ENCODE measurements around the gene KCNQ1.

KCNQ1 gene

DNA sequence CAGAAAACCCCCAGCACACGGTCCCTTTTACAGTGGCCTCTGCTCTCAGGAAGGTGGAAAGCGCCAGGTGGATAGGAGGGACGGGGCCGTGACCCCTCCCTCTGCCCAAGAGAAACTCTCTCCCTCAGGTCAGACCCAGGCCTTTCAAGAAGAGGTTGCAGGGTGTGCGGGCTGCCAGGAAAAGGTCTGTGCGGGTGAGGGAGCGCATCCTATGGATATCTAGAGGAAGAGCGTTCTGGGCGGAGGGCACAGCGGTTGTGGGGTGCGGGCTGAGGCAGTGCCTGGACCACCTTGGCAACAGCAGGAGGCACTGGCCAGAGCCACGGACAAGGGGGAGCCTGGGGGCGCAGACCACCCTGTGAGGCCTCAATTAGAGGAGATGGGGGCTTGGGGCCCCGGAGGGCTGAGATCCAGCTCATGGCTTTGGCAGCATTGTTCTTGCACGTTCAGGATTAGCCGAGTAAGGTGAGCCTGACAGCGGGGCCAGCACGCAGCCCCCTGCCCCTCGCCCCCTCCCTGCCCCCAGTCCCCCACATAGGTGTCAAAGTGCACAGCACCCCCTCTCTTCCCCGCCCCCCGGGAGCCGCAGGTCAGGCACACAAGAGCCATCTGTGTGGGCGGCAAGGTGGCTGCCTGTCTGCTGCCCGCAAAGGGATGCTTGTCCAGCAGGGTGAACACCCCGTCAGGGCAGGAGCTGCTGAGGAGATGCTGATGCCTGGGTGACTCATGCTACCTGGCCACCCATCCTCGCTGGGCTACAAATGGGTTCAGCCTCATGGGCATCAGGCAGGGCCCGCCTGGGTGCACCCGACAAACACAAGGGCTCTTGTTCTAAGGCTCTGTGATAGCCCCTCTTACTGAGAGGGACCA, 347.8 kb downstream of the KCNQ1 start:
- no peak for DNase-seq

DNA sequence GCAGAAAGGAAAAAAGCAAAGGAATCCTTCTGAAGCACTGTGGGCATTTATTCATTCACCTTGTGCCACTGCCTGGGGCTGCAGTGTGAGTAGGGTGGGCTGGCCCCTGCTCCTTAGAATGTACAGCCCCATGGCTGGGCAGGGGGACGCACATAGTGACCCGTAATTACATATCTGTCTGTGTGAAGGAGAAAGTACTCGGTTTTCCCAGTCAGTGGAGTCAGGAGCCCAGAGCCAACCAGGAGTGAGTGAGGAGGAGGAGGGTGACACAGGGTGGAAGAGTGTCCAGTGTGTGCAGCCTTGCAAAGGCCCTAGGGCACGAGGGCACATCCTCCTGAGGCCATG, 348.9 kb downstream of the KCNQ1 start:
- DNase-seq: no peak

DNA sequence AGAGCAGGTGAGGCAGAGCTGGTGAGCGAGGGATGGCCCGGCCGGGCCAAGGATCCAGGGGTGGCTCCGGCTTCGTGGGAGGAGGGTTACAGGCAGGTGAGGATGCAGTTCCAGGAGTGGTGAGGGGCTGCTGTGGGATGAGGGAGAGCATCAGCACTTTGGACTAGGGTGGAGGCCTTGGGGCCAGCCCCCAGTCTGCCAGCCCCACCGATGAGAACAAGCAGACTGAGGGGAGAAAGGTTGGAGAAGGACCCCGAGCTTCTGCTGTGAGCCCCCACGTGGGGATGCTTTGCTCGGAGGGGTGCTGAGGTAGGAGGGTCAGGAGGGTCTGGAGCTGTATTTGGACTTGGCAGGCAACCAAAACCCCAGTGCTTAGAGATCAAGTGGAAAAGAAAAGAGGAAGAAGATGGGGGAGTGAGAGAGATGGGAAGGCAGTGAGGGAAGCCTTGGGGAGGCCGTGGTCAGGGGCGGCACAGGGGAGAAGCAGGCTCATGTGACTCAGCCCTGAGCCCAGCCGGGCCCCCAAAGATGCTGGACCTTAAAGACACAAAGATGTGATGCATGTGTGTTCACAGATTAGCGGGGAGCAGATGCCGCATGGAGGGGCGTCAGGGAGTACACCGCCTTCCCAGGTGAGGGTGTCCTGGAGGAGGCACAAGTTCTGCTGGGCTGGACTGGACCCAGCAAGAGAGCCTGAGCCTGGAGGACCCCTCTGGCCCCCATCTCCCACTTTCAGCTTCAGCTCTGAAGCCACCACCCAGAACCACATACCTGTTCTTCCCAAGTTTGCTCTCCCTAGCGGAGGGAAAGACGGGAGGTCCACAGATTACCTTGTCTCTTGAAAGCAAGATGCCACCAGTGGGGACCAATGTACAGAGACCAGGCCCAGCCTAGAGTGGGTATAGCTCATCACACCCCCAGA, 349.5 kb downstream of the KCNQ1 start:
- DNase-seq: no peak

DNA sequence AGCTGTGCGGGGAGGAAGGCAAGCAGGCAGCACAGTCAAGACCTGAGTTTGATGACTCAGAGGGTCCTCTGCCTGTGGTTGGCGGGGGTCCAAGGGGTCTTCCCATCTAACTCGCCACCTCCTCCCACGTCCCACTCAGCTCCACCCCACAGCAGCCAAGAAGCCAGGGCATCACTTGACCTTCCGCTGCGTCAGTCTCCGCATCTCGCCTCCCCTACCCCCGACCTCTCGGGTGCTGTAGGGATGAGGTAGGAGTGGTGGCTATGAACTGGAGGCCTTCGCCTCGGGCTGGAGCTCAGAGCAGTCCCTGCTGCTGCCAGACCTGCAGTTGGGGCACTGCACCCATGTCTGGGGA, 350.1 kb downstream of the KCNQ1 start:
- no peak for DNase-seq

DNA sequence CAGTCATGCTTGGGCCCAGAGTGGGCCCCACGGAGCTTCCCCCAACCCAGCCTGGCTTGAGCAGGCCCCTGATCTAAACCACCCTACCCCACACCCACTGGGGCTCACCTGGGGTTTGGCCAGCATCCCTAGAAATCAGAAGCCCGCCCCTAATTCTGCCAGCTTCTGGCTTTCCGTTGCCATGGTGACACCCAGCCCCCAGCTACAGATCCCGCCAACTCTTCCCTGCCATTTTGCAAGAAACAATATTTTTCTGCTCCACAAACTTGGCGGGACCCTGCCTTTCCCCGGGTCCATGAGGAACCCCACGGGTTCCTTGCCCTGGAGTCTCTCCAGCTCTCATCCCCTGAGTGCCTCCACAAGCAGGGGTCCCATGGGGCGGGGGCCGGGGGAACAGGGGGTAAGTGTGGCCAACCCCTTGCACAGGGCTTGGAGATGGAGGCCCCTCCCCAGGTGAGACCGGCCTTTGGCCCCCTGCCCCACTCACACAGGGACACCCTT, 350.7 kb downstream of the KCNQ1 start:
- no peak for DNase-seq

DNA sequence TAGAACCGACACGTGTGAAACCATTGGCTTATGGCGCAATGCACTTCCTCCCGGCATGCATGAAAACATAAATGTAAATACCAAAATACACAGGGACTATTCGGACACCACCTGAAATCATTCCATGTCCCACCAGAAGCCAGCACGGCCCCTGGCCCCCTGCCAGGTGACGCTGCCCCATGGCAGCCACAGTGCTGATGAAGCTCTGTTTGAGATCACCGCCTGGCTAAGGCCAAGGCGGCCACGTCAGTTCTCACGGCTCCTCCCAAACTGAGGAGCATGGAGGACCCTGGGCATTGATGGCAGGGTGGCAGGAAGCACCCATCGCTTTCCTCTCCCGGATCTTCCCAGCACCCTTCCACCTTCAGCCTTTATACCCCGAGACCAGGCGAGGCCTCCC, 351.3 kb downstream of the KCNQ1 start:
- DNase-seq: no peak

DNA sequence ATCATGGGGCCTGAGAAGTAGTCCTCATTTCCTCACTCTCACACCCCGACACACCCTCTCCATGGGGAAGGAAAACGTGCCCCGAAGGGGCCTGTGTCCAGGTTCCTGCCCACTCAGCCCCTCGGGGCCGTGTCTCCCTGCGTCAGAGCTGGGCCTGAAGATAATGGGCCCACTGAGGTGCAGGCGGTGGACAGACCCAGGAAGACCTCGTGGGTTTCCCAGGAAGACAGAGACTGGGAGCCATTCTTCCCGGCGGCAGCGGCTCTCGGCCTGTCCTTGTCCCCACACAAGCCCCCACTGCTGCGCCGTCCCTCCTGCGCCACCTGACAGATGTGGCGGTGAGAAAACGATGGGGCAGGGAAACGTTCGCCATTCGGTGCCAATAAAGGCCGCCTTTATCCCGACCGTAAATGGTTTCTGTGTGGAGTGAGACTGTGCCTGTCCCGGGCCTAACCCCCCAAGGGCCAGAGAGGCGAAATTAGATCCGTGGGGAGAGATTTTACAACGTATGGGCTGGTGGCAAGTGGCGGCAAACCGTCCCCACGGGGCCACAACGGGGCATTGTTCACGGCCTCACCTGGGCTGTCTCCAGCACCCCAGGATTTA, 351.8 kb downstream of the KCNQ1 start:
- no peak for DNase-seq

DNA sequence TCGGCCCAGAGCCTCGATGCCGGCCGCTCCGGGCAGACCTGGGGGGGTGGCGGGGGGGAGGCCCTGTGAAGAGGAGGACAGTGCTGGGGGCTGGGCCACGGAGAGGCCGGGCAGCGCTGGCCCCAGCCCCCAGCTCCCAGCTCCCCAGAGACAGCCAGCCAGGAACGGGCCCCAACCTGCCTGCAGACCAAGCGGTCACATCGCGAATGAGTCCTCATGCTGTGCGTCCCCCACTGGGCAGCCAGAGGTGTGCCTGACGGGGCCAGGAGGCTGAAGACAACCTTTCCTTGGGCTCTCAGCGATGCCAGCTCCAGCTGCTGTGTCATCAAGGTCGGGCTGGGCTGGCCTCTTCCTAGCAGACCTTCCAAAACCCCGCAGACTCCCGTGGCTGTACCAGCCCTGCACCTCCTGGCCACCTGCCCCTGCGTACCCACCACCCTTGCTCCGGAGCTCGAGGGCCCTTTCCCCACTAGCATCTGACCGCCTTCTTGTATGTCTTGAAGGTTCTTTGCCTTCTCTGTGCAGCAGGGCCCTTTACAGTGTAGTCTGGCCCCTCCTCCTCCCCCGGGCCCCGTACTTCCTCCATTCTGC, 352.4 kb downstream of the KCNQ1 start:
- DNase-seq: no peak

DNA sequence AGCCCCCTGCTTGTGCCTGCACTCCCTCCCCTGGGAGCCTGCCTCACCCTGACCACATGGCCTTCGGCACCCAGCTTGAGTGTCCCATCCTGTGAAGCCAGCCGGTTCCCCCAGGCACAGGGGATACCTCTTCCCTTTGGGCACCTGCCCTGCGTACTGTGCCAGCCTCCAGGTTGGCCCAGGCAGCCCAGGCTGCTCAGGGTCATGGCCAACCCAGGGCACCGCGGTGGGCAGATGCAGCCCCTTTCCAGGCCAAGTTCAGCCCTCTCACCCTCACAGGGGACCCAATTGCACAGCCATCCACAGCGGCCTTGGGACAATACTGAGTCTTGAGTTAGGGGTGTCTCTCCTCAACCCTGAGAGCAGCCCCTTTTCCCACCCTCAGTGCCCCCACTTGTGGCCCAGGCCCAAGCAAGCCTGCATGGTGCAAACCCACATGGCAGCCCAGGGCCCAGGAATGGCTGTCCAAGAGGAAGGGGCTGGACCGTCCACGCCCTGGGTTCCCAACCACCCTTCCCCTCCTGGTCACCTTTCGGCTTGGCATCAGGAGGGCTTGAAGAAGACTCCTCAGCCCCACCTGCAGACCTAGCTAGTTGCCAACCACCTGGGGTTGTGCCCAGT, 353.0 kb downstream of the KCNQ1 start:
- DNase-seq: no peak

DNA sequence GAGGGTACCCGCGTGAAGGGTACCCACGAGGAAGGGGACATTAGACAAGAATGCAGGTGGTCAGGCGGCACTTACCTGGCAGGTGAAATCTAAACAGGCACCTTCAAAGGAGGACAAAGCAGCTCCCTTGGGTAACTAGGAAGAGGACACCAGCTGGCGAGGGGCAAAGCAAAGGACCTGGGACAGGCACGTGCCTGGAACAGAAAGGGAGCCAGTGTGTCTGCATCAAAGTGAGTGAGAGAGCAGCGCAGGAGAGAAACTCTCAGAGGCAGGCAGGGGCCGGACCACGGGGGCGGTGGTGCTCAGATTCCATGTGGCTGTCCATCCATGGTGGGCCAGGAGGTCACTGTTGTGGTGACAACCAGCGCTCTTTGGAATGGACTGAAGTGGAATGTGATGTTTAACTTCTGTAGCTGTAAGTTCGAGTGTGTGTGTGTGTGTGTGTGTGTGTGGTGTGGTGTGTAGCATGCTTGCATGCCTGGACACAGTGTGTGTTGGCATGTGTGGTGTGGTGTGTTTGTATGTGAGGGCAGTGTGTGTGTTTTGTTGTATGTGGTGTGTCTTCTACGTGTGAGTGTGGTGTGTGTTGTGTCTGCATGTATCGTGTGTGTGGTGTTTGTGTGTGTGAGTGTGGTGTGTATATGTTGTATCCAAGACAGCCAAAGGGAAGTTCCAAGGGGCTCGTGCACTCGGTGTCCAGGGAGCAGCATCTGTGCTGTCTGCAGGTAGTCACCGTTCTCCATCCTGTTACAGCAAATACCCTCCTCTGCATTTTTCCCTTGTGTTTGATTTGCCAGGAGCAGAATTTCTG, 354.3 kb downstream of the KCNQ1 start:
- no peak for DNase-seq

DNA sequence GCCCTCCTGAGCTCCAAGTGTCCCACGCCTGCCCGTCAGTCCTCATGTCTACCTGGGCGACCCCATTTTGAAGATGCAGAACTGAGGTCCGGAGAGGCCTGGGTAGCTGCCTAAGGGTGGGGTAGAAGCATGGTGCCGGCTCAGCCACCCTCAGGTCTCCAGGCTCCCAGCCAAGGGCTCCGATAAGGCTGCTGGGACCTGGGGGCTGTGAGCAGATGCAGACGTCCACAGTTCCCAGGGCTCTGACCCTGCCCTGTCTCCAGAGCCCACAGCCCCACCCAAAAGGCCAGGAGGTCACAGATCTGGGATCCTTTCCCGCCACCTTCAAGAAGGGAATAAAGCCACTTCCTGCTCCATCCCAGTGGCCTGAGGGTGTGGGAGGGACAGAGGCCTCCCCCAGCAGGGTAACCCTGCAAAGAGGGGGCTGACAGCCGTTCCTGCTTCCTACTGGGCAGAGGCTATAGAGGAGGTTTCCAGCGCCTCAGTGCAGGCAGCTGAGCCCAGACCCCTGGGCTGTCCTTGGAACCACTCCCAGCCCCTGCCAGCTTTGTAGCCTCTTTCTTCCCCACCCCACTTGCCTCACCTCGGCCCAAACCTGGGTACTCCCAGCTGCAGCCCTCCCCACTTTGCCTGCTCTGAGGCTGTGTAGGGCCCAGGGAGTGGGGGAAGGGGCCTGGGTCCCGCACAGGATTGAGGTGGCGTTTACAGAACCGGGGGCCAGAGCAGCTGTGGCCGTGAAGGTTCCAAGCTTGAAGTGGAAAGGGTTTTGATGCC, 355.3 kb downstream of the KCNQ1 start:
- no peak for DNase-seq

DNA sequence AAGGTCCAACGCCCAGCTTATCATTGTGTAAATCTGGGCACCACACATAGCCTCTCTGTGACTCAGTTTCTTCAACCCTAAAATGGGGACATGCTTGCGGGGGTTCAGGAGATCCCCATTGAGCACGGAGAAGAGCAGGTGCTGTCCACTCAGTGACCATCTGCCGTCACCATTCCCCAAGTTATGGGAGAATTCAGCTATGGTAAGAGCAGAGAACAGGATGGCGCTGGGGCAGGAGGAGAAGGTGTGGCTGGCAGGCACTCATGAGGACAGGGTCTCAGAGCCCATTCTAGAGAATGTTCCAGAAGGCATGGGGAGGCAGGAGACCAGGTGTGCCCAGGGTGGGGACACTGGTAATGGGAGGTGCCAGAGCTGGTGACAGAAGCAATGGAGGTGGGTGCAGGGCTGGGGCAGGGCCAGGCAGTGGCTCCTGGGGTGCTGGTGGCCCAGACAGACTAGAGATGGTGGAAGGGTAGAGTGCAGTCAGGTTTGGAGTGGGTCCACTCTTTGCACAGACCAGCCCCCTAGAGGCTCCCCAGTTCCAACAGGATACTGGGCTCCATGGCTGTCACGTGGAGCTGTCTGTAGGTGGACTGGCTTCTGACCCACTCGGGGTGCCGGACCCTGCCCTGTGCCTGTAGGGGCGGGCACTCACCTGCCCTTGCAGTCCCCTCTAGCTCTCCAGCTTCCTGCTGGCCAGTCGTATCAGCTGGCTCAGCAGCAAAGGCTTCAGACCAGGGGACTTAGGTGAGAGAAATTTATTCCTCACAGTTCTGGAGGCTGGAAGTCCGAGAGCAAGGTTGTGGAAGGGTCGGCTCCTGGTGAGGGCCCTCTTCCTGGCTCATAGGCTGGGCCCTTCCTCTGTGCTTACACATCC, 356.1 kb downstream of the KCNQ1 start:
- no peak for DNase-seq

DNA sequence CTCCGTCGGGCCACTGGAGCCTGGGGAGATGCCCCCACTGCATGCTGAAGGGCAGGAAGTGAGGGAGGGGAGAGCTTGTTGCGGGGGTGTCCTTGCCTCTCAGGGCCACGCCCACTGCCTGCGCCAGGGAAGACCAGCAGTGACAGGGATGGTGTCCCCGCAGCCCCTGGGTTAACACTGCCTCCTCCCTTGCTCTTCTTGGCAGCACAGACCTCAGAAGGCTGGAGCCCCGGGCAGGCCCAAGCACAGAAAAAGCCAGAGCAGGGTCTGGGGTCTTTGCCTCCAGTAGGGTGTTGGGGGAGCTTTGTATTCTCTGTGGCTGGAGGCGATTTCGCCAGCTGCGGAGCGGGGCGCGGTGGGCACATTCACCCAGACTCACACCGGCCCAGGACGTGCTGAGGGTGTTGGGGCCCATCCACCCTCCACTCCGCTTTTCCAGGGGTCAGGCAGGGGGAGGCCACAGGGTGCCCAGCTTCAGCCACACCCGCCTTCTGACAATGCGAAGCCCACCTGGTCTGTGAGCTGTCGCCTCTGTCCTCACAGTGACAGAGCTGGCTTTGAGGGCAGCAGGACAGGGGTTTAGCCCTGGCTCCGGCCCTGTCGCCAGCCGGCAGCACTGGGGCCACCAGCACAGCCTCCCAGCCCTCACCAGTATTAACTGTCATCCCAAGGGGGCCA, 357.0 kb downstream of the KCNQ1 start:
- DNase-seq: no peak

DNA sequence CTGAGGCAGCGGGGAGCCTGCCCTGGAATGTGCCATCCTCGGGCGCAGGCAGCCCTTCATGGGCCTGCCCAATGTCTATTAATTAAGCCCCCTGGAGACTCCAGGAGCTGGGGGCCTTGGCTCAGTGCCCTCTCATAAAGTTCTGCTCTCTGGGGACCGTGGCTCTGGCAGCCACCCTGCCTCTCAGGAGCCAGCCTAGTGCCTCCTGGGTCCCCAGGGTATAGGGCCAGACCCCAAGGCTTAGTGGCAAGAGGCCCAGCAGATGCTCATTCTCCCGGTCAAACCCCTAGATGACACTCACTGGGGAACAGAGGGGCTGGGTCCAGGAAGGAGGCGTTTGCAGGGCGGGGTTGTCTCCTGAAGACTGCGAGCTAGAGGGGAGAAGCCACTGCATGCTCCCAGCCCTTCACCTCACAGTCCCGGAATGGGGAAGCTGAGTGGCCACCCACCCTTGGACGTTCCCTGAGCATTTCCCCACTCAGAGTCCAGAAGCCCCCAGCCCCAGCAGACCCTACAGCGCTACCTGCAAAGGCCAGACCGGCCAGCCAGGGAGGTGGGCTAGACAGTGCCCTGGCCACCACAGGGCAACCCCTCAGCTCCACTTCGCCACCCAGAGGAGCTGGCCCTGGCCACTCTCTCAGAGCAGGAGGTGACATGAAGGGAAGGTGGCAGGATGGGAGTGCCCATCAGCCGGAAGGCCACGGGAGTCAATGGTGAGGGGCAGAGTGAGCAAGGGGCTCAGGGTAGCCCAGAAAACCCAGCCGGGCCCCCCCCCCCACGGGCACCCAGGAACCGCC, 357.8 kb downstream of the KCNQ1 start:
- no peak for DNase-seq

DNA sequence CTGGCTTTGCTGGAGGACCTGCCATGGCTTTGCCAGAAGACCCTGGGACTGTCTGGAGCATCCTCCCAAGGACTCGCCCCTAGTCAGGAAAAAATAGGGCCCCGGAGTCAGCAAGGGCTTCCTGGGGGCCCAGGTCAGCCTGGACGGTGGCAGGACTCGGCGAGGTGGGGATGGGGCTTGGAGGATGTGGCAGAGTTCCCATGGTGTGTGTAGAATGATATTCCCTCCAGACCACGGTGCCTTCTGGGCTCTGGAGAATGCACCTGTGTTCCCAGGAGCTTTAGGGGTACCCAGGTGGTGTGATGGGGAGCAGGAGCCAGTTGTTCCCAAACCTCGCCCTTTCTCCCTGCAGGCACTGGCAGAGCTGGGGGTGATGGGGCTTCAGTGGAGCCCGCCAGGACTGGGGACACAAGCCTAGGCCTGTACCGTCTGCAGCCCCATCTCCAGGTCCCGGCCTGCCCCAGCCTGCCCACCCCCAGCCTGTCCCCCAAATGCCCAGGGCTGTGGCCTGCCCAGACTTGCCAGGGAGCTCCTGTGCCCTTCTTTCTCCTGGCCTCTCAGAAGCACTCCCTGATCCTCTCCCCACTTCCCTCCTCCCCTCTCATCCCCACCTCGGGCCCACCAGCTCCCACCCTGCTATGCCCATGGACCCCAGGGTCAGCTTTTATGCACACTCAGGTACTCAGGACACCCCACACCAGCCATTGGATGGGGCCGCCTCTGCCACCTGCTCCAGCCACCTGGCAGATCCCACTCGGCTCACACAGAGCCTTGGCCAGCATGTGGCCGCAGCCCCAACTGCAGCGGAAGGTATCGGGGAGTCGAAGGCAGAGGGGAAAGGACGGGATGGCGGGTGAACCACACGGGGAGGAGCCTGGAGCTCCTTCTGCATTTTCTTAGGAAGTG, 358.6 kb downstream of the KCNQ1 start:
- DNase-seq: no peak

DNA sequence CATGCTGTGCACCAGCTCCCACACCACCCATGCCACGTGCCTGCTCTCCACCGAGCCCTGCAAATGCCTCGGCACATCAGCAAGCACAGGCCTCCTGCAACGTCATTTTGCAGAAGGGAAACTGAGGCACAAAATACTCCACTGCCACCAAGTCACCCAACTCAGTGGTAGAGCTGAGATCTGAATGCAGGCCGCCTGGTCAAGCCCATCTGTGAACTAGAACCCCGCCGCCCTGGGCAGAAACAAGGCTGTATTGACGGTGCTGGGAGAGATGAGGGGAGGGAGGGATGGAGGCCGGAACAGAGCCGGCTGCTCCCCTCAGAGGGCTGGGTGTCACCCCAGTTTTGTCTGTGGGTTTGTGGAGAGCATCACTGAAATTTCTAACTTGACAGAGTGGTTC, 359.4 kb downstream of the KCNQ1 start:
- DNase-seq: no peak

DNA sequence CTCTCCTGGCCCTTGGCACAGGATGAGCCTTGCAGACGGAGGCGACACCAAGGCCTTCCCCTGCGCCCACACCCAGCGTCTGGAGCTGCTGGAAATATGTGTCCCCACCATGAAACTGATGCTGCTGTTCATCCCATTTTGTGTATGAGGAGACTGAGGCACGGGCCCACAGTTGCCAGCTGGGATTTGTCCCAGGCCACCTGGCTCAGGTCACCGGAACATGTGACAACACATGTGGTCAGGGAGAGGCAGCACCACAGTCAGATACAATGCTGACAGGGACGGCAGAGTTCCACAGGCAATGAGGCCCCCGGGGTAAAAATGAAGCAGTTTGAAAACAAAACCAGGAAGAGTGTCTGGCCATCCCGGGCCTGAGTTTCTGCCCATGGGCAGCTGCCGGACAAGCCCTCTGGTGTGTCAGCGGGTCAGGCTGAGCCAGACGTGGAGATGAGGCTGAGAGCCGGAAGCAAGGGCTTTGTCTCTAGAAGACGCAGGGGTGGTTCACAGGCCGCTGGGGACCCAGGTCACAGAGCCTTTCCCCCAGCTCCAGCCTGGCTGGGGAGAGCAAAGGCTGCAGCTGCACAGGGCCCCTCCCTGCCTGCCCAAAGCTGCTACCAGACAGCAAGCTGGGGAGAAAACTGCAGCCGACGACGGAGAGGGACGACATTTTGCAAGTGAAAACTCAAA, 360.0 kb downstream of the KCNQ1 start:
- no peak for DNase-seq
